Sigmoid colon (tissue), 3 donors: Measurements from ENCODE around the gene MYO15B.

ENCODE experiments used
- POLR2A ChIP-seq, 2 donors: fragments of 450-650 bp; IDR thresholded peaks; one replicate each; pipeline ENCODE4 v1.6.1; 2016; ENCODE audit warnings: antibody characterized with exemption in 2 of 2, mild to moderate bottlenecking in 2 of 2, moderate library complexity in 2 of 2
- TF ChIP-seq, protein P1 (sequence below), 4 experiments: fragments of 450-650 bp in 3 of 4; fragments of 200-600 bp in 1 of 4; IDR thresholded peaks; one replicate each; pipeline ENCODE4 v1.5.1; 2016 to 2019; ENCODE audit warnings: antibody characterized with exemption in 4 of 4, mild to moderate bottlenecking in 3 of 4, moderate library complexity in 2 of 4

DNA sequence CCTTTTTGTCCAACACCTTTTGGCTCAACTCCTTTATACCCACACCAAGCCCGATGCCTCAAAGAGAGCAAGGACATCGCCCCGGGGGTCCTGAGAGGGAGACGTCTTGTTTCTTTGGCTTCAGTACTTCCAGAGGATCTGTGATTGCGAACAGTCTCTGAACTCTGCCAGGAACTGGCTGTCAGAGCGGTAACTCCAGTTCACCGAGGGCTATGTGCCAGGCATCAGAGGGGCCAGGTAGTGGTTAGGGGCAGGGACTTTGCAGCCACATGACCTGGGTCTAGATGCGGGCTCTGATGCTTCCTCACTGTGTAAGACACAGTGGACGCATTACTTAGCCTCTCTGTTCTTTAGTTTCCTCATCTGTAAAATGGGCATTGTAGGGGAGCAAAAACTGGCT is 40.5 kb upstream of the MYO15B start:
- no peak for TF ChIP-seq POLR2A (IDR thresholded peaks at IDR 0.05)
- TF ChIP-seq, protein P1, sequence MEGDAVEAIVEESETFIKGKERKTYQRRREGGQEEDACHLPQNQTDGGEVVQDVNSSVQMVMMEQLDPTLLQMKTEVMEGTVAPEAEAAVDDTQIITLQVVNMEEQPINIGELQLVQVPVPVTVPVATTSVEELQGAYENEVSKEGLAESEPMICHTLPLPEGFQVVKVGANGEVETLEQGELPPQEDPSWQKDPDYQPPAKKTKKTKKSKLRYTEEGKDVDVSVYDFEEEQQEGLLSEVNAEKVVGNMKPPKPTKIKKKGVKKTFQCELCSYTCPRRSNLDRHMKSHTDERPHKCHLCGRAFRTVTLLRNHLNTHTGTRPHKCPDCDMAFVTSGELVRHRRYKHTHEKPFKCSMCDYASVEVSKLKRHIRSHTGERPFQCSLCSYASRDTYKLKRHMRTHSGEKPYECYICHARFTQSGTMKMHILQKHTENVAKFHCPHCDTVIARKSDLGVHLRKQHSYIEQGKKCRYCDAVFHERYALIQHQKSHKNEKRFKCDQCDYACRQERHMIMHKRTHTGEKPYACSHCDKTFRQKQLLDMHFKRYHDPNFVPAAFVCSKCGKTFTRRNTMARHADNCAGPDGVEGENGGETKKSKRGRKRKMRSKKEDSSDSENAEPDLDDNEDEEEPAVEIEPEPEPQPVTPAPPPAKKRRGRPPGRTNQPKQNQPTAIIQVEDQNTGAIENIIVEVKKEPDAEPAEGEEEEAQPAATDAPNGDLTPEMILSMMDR (IDR thresholded peaks at IDR 0.05) = no peak
